Left ventricle myocardium inferior (tissue), 1 donor: Measurements from ENCODE around the gene EEIG1. TPM values are rescaled to one million over a fixed set of nuclear protein-coding genes. Genes with fewer than 3 reads are reported as not detected.

Experiments used
- DNase-seq: peaks from one replicate; pipeline ENCODE4 v3.0.0-alpha.2; 2020
- H3K27ac ChIP-seq: fragments of 200-600 bp; replicated peaks from 2 replicates; pipeline ENCODE4 v1.8.0; 2021
- H3K27me3 ChIP-seq: fragments of 200-600 bp; 2 replicates; pipeline ENCODE4 v1.8.0; 2021; ENCODE audit warnings: low read depth
- H3K36me3 ChIP-seq: fragments of 200-600 bp; 2 replicates; pipeline ENCODE4 v1.8.0; 2021
- H3K4me1 ChIP-seq: fragments of 200-600 bp; 2 replicates; pipeline ENCODE4 v1.8.0; 2021
- H3K4me3 ChIP-seq: fragments of 200-600 bp; 2 replicates; pipeline ENCODE4 v1.8.0; 2021; ENCODE audit warnings: mild to moderate bottlenecking, moderate library complexity
- H3K9me3 ChIP-seq: fragments of 200-600 bp; replicated peaks from 2 replicates; pipeline ENCODE4 v1.8.0; 2021
- CTCF ChIP-seq: fragments of 200-600 bp; IDR thresholded peaks from 2 replicates; pipeline ENCODE4 v1.8.0; 2021; ENCODE audit warnings: antibody characterized with exemption, mild to moderate bottlenecking, borderline replicate concordance
- intact Hi-C: fragments of 100-400 bp; cut with micrococcal nuclease; formaldehyde crosslinking; loops from one replicate; pipeline ENCODE4 v1.11.0; 2022
- total RNA-seq: library from RNA; stranded (reverse); fragmentation: NEBNext Ultra II Directional; extraction: Animal tissue kit (Norgen Biotek cat#: 25700); gene quantifications from one replicate; pipeline ENCODE4 v1.2.1, GENCODE V29; 2021
- donor health status: DM: no; HTN: yes; CAD: no; lungs with severe emphysema.

EEIG1 gene
- total RNA-seq, 1 donor from 2014 or later = 20.7 TPM

DNA sequence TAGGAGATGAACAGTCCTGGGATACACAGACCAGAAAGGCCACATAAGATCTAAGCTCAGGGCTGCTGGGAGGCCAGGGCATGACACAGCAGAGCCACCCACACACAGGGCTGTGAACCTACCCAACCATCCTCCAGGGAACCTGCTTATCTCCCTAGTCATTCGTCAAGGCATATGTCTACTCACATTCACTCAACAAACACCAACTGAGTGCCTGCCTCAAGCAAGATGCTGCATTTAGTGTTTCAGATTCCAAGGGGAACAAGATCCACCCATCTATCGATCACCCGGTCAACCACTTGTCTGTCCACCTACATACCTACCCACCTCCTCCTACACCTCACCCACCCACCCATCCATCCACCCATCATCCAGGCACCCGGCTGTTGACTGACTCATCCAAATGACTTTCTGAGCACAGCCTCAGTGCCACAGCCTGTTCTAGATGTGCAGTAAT, 45.0 kb downstream of the EEIG1 start:
- Histone ChIP-seq H3K4me1 (peaks cover 41% of the 10 kb centered on the region), H3K36me3 (peaks cover 13% of the 10 kb centered on the region), H3K27me3 (no peaks in the 10 kb centered on the region), H3K9me3 (no peaks in the 10 kb centered on the region), H3K27ac (no peak overlapping the region), H3K4me3 (peak overlapping the region; percentile 78)
- TF ChIP-seq CTCF = no peak
- no peak for DNase-seq
- intact Hi-C loops = no loop called here

- no peaks in the 10 kb centered on the region for H3K9me3 ChIP-seq
- TF ChIP-seq CTCF = no peak
- peaks cover 49% of the 10 kb centered on the region for H3K4me1 ChIP-seq
- no peak for DNase-seq
- H3K36me3 ChIP-seq = peaks cover 13% of the 10 kb centered on the region
- H3K4me3 ChIP-seq = no peak overlapping the region
- no peak overlapping the region for H3K27ac ChIP-seq
- H3K27me3 ChIP-seq = no peaks in the 10 kb centered on the region
- intact Hi-C loops = no loop called here
Measured at GRCh38 chr9:127934986-127935385, 45.8 kb downstream of the EEIG1 start.

DNA sequence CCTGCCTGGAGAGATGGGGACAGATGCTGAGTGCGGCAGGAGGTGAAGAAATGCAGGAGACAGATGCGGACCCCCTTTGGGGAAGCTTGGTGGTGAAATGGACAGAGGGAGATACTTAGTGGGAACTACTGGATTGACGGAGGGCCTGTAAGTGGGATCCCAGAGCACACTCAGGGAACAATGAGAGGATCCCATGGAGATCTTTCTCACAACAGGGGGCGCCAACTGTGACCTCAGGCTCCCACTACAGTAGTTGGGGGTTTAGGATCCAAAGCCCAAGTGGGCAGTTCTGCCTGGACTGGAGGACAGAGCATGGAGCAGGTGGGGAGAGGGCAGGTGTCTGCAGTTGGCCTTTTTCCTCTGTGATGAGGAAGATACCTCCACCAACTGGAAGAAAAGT, 46.5 kb downstream of the EEIG1 start:
- intact Hi-C loops = no loop called here
- no peak for TF ChIP-seq CTCF
- H3K4me1 ChIP-seq = peaks cover 49% of the 10 kb centered on the region
- H3K36me3 ChIP-seq = peaks cover 13% of the 10 kb centered on the region
- H3K27ac ChIP-seq = no peak overlapping the region
- DNase-seq = no peak
- peaks cover 6% of the 10 kb centered on the region for H3K27me3 ChIP-seq
- no peak overlapping the region for H3K4me3 ChIP-seq
- no peaks in the 10 kb centered on the region for H3K9me3 ChIP-seq

- Histone ChIP-seq H3K27ac (no peak overlapping the region), H3K4me1 (peaks cover 46% of the 10 kb centered on the region), H3K9me3 (no peaks in the 10 kb centered on the region), H3K27me3 (peaks cover 36% of the 10 kb centered on the region), H3K36me3 (peaks cover 12% of the 10 kb centered on the region), H3K4me3 (peak overlapping the region; percentile 69)
- DNase-seq = no peak
- TF ChIP-seq CTCF = no peak
- intact Hi-C loops = no loop called here
Measured at GRCh38 chr9:127931092-127931881, 49.5 kb downstream of the EEIG1 start.

Other genes starting within 250 kb of the EEIG1 start
- 2.3 TPM for gene TOR2A, start 245.7 kb downstream of the EEIG1 start, total RNA-seq
- 18.2 TPM for gene SH2D3C, start 202.3 kb downstream of the EEIG1 start, total RNA-seq
- gene CDK9, start 195.0 kb downstream of the EEIG1 start, total RNA-seq = 46.4 TPM
- gene FPGS, start 178.1 kb downstream of the EEIG1 start, total RNA-seq = 38.0 TPM
- gene ENG, start 126.3 kb downstream of the EEIG1 start, total RNA-seq = 139 TPM
- gene AK1, start 103.3 kb downstream of the EEIG1 start, total RNA-seq = 844 TPM
- gene ST6GALNAC6, start 81.4 kb downstream of the EEIG1 start, total RNA-seq = 48.4 TPM
- gene ST6GALNAC4, start 63.9 kb downstream of the EEIG1 start, total RNA-seq = 31.3 TPM
- gene PIP5KL1, start 50.2 kb downstream of the EEIG1 start, total RNA-seq = 0.85 TPM
- gene DPM2, start 43.1 kb downstream of the EEIG1 start, total RNA-seq = 14.0 TPM
- gene NAIF1, start 86.3 kb upstream of the EEIG1 start, total RNA-seq = 7.9 TPM
- gene SLC25A25, start 87.2 kb upstream of the EEIG1 start, total RNA-seq = 5.4 TPM
- 141 TPM for gene PTGES2, start 146.7 kb upstream of the EEIG1 start, total RNA-seq
- gene LCN2, start 168.5 kb upstream of the EEIG1 start, total RNA-seq = not detected
- gene BBLN, start 179.3 kb upstream of the EEIG1 start, total RNA-seq = 52.5 TPM
- gene CIZ1, start 210.6 kb upstream of the EEIG1 start, total RNA-seq = 74.9 TPM
- 4.9 TPM for gene DNM1, start 222.4 kb upstream of the EEIG1 start, total RNA-seq